CD4-positive, alpha-beta T cell treated with Interleukin-6 for 4 hours (primary cell): ENCODE results near the gene SLC19A2.
"Not testable (repeated sequence)": the region's sequence is repeated elsewhere in the genome, so short reads cannot be mapped to it uniquely, and the experiment has no call there.

Experiments used
- DNase-seq: peaks from one replicate; pipeline ENCODE4 v3.0.0-alpha.2; 2020; ENCODE audit warnings: mixed read lengths

SLC19A2 gene, protein sequence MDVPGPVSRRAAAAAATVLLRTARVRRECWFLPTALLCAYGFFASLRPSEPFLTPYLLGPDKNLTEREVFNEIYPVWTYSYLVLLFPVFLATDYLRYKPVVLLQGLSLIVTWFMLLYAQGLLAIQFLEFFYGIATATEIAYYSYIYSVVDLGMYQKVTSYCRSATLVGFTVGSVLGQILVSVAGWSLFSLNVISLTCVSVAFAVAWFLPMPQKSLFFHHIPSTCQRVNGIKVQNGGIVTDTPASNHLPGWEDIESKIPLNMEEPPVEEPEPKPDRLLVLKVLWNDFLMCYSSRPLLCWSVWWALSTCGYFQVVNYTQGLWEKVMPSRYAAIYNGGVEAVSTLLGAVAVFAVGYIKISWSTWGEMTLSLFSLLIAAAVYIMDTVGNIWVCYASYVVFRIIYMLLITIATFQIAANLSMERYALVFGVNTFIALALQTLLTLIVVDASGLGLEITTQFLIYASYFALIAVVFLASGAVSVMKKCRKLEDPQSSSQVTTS

DNA sequence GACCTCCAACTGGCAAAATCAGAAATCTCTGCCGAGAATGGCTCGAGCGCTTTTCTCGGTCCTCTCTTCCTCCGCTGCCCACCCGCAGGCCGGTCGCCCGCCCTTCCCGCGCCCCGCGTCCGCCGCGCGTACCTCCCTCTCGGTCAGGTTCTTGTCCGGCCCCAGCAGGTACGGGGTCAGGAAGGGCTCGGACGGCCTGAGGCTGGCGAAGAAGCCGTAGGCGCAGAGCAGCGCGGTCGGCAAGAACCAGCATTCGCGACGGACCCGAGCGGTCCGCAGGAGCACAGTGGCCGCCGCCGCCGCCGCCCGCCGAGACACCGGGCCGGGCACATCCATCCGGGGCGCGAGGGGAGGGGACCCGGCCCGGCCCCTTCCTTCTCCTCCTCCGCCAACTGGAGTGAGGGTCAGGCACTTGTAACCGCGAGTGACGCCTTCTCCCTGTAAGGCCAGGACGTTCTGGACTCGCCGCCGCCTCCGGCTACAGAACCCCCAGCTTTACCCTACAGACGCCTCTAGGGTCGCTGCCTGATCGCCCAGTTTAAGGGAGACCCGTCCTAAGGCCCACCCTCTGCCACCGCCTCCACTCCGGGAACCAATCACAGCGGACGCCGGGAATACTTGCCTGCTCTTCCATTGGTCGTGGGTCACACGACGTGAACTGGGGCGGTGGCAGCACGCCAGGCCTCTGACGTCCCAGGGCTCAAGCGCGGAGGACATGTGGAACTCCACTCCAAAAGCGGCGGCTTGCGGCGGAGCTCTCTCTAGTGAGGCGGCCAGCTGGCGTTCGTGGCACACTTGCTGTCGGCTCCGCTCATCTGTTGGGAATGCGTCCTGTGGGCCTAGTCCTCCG, at the start of gene SLC19A2:
Gene SLC19A2, minus strand, starts transcription at position 514 of the 850 bp plus-strand sequence. Its CDS starts 178 bp downstream, at position 336.
- DNase-seq, result peak; percentile 95

DNA sequence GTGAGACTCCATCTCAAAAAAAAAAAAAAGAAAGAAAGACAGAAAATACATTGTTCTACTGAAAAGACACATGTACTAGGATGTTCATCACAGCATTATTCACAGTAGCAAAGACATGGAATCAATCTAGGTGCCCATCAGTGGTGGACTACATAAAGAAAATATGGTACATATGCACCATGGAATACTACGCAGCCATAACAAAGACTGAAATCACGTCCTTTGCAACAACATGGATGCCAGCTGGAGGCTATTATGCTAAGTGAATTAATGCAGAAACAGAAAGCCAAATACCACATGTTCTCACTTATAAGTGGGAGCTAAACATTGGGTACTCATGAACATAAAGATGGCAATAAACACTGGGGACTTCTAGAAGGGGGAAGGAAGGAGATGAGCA, 48.9 kb upstream of the SLC19A2 start:
- no peak for DNase-seq

DNA sequence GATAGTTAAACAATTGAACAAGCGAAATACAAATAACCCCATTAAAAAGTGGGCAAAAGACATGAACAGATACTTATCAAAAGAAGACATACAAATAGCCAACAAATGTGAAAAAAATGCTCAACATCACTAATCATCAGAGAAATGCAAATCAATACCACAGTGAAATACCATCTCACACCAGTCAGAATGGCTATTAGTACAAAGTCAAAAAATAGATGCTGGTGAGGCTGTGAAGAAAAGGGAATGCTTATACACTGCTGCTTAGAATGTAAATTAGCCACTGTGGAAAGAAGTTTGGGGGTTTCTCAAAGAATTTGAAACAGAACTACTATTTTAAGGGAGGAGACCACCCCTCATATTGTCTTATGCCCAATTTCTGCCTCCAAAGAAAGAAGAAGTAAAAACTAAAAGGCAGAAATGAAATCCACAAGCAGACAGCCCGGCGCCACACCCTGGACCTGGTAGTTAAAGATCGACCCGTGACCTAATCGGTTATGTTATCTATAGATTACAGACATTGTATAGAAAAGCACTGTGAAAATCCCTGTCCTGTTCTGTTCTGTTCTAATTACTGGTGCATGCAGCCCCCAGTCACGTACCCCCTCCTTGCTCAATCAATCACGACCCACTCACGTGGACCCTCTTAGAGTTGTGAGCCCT, 47.9 kb upstream of the SLC19A2 start:
- not testable (repeated sequence) for DNase-seq

GRCh38 chr1:169530448-169530847, 44.7 kb upstream of the SLC19A2 start:
- DNase-seq, result no peak

DNA sequence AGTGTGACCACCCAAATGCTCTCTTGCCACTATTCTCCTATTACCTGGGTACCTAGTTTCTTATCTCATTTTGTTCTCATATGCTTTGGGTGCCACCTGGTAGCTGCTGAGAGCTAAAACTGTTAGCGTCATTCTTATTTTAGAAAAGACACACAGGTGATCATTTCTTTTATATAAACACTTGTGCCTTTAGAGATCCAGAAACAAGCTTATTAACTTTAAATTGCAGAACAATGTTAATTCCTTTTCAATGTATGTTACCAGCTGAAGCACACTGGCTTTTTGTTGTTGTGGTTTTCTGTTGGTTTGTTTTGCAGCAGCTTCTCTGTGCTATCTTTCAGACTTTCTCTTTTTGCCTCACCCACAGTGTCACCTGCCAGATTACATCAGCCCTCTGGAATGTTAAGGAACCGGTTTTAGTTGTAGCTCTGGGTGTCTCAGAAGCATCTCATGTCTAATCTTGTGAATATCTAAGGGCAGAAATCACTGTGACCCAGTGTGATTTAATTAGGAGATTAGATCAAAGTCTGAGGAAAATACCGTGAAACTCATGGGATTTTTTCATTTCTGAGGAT, 43.4 kb upstream of the SLC19A2 start:
- no peak for DNase-seq

- no peak for DNase-seq
These were observed 42.7 kb upstream of the SLC19A2 start for GRCh38 chr1:169528215-169529067.

- no peak for DNase-seq
These were observed 41.9 kb upstream of the SLC19A2 start for GRCh38 chr1:169527451-169528214.

GRCh38 chr1:169527001-169527400, 41.3 kb upstream of the SLC19A2 start:
- no peak for DNase-seq

GRCh38 chr1:169526120-169526832, 40.5 kb upstream of the SLC19A2 start:
- no peak for DNase-seq

DNA sequence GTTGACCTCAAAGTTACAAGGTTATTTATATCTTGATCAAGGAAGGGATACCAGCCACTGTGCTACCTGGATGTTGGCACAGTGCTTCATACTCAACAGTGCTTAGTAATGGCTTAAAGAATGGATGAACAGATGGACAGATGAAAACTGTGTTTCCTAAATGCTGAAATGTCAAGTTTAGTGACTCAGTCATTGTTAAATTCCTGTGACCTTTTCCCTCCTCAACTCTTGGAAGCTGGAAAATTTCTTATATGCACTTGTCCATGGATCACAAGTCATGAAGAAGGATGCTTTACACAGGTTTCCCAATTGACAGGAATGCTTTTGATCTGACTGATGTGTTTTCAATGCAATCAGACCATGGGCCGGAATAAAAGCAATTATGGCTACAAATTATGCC, 39.6 kb upstream of the SLC19A2 start:
- DNase-seq, result no peak

DNA sequence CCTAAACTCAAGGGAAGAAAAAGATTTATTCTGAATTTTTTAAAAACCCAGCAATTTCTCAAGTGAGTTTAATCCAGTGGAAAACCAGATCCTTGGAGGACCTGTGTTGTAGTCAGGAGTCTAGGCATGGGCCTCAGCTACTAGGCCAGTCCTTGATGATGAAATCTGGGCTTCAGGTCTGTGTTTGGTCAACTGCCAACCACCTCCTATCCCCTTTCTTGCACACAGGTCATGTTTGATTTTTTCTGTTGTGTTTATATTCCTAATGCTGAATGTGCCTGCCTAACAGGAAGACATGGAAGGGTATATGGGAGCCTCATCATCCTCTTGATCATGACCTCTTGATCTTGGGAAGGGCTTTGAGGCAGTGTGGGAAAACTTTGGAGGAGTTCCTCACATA, 38.2 kb upstream of the SLC19A2 start:
- no peak for DNase-seq

DNA sequence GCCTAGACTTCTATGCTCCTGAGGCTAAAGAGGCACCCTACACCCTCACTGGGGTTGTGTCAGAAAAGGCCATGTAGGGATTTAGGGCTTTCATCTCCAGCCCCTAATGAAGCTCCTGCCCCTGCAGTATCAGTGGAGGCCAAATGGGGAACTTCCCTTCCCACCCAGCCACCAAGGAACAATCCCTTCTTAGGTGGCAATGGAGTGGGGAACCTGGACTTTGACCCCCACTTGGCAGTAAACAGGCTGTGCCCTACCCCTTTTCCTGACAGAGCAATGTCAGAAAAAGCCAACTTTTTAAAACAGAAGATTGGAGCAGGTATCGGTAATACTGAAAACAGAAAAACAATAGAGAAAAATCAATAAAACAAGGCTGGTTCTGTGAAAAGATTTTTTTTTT, 35.5 kb upstream of the SLC19A2 start:
- DNase-seq, result no peak

DNA sequence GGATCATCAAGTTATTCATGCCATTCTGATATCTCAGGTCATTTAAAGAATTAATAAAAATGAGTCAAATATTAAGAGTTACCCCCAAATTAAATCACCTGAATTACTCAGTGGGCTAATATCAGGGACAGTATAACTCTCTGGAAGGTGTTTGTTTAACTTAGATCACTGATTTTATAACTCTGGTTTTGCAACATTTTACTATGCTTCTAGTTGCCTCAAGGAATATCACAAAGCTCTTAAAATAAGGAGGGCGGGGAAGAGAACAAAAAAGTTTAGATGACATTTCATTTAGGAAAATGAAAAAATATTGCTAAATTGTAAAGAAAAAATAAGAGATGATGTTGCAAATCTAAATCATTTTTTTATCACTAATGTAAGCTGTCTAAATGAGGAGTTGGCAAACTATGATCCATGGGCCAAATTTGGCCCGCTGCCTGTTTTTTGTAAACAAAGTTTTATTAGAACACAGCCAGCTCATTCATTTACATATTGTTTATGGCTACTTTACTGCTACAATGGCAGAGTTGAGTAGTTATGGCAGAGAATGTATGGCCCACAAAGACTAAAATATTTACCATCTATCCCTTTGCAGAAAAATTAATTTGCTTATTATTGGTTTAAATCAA, 31.9 kb upstream of the SLC19A2 start:
- no peak for DNase-seq

DNA sequence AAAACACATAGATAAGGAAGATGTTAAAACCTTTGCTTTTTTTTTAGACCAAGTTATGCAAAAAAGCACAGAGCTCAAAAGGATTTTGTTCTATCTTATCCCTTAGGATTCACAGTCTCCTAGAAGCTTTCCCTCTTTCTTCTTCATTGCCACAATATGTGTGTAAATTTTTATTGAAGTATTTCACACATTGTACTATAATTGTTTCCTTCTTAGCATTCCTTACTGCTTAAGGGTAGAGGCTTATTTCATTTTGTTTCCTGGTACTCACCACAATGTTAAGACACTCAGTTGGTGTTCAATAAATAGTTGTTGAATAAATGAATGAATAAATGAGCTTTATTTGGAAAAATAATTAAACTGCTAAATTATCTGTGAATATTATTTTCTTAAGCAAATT, 29.9 kb upstream of the SLC19A2 start:
- DNase-seq, result no peak

GRCh38 chr1:169514566-169515270, 29.0 kb upstream of the SLC19A2 start:
- no peak for DNase-seq

DNA sequence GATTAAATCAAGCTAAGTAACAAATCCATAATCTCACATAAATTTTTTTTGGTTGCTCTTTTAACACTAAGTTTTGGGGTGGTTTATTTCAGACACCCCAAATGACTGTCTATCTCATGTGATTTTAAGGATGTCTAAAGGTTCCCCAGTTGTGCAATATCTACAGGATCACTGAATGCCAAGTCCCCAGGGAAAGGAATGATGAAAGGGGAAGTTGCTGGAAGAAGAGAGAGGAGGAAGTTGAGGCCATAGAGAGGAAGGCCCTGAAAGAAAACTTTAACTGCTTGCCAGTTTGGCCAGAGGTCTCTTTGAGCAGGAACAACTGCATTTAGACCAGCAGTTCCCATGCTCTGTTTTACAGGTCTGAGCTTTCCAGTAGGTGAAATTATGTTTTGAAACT, 27.5 kb upstream of the SLC19A2 start:
- no peak for DNase-seq

GRCh38 chr1:169511316-169512005, 25.7 kb upstream of the SLC19A2 start:
- DNase-seq, result no peak

DNA sequence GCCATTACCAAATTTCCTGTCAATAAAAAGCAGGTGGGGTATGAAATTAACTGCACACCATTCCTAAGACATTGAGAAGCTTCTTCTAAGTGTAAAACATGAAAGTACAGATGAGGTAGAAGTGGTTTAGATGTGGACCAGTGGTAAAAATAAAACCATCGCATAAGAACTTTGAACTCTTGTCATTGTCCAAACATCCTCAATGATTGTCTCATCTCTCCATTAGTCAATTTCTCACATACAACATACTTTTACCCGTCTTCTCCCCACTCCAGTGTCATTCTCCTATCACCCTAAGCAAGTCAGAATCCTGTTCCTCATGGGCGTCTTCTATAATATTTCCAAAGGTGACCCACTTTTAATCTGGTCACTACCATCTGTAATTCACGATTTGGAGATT, 24.3 kb upstream of the SLC19A2 start:
- no peak for DNase-seq

GRCh38 chr1:169509354-169509753, 23.6 kb upstream of the SLC19A2 start:
- DNase-seq, result no peak
